Effector CD4-positive, alpha-beta T cell (primary cell): Measurements from ENCODE around the gene UVRAG.

Source experiments
- DNase-seq: peaks from one replicate; pipeline ENCODE4 v3.0.0-alpha.2; 2020
- total RNA-seq: gene quantifications from one replicate; lab custom pipeline; 2026; lab: John Stamatoyannopoulos, UW

UVRAG gene
- 56.8 reads per million, percentile 71 among the genes with 10 or more reads in this experiment for total RNA-seq

DNA sequence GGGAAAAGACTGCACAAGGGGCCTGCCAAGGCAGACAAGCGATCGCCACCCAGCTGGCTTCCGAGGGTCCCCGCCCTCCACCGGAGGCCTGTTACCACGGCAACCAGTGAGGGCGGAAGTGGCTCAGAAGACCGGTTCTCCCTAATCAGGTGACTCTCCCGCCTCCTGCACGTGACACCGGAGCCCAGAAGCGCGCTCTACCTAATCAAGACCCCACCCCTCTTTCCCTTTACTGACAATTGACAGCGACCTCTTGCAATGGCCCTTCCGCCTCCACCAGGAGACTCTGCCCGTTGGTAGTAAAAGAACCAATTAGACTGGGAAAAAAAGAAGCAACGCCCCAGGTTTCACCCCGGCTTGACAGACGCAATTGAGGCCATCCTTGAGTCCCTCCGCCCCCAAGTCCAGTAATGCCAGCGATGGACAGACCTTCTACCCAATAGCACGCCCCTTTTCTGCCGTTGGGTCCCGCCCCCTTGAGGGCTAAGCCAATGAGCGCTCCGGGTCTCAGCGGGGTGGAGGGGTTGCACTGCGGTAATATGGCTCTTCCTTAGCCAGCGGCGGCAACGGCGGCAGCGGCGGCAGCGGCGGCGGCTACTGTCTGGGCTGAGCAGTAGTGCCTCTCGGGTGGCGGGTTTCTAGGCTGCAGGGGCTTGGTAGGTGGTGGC lies at the start of gene UVRAG:
TSS of gene UVRAG (plus strand) at position 534 of the 668 bp plus-strand sequence. CDS start 198 bp downstream, outside the sequence.
- DNase-seq: peak; percentile 97

DNA sequence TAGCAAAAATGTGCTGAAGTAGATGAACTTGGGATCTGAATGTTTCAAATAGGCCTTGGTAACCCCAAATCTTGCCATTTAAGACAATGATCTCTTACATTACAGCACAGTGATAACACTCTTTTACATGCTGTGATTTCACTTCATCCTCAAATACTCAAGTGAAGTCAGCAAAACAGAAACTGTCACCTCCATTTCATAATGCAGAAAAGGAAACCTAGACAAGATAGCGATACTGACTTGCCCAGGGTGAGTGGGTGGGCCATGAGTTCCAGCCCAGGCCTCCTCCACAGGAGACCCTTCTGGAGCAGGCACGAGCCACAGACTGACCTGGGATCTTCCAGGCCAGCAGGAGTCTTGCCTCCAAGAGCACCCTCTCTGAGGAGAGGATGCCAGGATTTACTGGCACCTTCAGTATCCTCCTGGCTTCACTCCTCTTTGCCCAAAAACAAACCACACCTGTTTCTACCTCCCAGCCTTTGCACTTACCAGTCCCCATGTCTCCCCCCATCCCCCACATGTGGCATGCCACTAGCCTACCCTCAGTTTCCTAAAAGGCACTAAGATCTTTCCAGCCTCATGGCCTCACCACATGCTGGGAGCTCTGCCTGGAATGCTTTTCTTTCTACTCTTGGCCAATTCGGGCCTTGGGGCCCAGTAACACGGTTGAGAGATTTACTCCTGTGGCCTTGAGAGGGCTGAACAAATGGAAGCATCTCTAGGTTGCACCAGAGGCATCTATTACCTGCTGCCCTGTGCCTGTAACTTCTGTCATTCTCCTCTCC lies 48.4 kb upstream of the UVRAG start:
- DNase-seq: no peak

- DNase-seq: no peak
These were observed 47.8 kb upstream of the UVRAG start for GRCh38 chr11:75767228-75767572.

- DNase-seq: no peak
These were observed 47.3 kb upstream of the UVRAG start for GRCh38 chr11:75767793-75768111.

- peak; percentile 36 for DNase-seq
These were observed 46.7 kb upstream of the UVRAG start, which contains the start of gene DGAT2 for GRCh38 chr11:75768112-75768908. Gene DGAT2, plus strand, starts transcription at chr11:75768778. Its CDS starts 214 bp downstream, at chr11:75768992.

DNA sequence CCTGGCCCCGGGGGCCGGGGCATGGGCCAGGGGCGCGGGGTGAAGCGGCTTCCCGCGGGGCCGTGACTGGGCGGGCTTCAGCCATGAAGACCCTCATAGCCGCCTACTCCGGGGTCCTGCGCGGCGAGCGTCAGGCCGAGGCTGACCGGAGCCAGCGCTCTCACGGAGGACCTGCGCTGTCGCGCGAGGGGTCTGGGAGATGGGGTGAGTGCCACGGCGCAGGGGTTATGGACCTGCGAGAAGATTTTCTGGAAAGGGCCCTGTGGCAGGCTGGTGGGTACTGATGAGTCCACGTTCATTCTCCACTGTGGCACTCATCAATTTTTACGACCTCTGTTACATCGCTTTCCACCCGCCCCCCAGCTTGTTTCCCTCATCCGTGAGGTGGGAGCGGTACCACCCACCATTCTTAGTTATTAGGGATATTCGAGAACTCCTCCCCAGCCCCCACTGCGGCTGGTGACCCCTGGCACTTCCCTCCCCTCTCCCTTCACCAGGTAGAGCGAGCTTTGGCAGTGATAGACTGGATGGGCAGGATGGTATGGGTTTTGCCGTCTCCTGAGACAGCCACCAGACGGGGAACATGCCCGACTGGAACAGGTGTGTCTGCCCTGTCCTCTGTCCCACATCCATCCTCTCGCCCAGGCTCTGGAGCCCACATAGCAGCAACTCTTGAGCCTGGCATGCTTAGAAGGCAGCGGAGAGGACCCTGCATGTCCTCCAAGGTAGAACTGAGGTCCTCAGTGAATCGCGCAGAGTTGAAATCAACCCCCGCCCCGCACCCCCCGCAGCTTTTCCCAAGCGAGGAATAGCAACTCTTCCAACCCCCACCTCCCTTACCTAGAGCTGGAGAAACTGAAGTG lies 45.9 kb upstream of the UVRAG start:
- no peak for DNase-seq

DNA sequence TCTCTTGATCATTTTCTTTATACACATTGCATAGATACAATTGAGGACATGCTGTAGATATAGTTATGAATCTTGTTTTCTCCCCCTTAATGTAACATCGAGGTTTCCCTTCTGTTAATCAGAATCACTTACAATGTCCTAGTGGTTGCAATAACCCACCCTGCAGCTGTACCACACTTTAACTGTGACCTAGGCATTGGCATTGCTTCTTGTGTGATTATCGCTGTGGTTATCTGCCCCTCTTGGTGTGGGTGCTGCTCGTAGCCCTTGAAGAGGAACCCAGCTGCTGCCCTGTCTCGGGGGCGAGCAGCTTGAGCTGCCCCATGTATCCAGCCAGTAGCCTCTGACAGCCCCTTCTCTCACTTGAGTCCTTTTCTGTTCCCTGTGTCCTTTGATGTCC lies 44.9 kb upstream of the UVRAG start:
- DNase-seq: no peak

GRCh38 chr11:75771646-75772410 lies 43.2 kb upstream of the UVRAG start:
- no peak for DNase-seq

DNA sequence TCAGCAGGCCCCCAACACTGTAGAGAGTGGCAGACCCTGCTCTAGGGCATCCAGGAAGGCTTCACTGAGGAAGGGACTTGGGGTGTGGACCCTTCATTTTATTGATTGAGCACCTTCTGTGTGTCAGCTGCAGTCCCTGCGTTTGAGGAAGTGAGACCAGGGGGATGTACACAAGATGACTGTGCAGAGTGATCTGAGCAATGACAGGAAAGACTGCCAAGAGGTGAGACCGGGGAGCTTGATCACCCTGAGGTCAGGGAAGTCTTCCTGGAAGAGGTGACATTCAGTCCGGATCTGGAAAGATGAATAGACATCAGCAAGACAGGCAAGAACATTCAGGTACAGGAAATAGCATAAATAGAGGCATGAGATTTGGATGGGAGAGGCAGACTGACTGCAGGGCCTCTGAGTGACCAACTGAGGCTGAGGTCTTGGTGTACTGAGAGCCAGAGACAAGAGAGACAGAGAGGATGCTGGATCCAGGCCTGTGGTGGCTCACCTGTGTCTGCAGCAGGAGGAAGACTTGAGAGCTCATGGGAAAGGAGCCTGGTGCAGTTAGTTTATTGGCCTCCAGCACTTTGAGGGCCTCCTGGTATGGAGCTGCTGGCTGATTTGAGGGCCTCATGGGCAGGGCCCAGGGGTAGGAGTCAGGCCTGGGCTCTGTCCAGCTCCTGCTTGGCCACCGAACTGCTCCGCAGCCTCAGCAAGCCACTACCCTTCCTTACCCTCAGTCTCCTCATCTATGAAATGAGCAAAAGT lies 41.2 kb upstream of the UVRAG start:
- DNase-seq: no peak

DNA sequence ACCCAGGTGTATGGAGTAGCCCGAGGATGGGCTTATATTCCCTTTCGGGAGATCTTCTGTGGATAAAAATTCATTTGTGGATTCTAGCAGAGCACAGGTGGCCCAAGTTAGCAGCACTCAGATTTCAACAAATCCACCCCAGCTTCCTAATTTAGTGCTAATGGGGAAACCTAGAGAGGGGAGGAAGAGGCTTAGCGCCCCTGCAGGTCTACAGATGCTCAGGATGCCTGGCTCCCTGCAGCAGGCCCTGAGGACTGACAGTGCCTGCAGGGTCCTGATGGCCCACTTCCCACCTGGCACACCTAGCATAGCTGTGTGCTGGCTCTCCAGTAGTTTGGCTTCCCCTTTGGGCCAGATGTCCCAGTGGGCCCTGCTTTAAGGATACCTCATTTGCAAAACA lies 40.0 kb upstream of the UVRAG start:
- no peak for DNase-seq

GRCh38 chr11:75776546-75776945 lies 38.5 kb upstream of the UVRAG start:
- DNase-seq: no peak

DNA sequence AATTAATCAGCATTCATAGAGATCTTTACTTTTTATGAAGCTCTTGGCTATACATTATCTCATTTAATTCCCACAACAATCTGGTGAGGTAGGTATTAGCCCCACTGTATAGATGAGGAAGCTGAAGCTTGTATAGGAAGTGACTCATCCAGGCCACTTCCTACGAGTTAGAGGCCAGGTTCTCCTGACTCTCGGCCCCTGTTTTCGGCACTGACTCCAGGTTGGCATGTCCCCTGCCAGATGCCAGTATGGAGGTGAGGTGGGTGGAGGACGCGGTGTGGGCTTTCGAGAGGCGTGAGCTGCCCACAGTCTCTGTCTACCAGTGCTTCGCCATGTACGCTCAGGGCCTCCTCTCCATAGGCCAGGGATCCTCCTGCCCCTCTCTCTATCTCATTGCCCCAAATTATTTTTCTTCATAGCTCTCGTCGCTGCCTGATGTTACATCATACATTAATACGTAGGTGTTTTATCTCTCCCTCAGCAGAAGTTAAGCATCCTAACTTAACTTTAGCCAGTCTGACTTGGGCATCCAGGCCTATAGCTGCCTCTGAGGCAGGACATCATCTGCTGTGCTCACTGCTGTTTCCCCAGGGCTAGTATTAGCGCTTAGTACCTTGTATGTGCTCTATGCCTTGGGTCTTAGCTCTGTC lies 37.4 kb upstream of the UVRAG start:
- no peak for DNase-seq

- DNase-seq: no peak
These were observed 36.0 kb upstream of the UVRAG start for GRCh38 chr11:75778962-75779361.

- no peak for DNase-seq
These were observed 35.0 kb upstream of the UVRAG start for GRCh38 chr11:75779960-75780359.

GRCh38 chr11:75780888-75781287 lies 34.1 kb upstream of the UVRAG start:
- DNase-seq: no peak

- no peak for DNase-seq
These were observed 33.7 kb upstream of the UVRAG start for GRCh38 chr11:75781296-75781695.

DNA sequence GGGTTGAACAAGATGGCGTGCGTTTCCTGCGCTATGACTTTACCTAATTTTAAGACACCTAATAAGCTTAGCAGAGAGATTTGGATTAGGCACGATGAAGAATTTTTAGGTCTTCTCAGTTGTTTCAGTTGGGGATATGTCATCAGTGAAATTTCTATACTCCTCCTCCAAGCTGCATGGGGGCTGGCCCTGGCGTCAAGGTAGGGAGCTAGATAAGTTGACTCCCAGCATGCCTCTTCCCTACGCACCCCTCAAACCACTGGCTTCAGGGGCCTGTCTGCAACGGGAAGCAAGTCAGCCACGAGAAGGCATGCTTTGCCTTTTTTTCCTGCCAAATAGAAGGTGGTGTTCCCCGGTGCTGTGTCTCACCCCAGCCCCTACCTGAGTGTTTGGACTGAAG lies 33.2 kb upstream of the UVRAG start:
- DNase-seq: no peak

GRCh38 chr11:75782540-75783263 lies 32.3 kb upstream of the UVRAG start:
- no peak for DNase-seq

GRCh38 chr11:75783416-75784084 lies 31.5 kb upstream of the UVRAG start:
- DNase-seq: no peak
